CD4-positive, alpha-beta T cell treated with Interferon gamma for 1 hour (primary cell): ENCODE data around the gene KLF15.

Experiments
- DNase-seq: peaks from one replicate; pipeline ENCODE4 v3.0.0-alpha.2; 2020

The KLF15 gene

GRCh38 chr3:126319701-126320295 is 37.4 kb downstream of the KLF15 start:
- no peak for DNase-seq

DNA sequence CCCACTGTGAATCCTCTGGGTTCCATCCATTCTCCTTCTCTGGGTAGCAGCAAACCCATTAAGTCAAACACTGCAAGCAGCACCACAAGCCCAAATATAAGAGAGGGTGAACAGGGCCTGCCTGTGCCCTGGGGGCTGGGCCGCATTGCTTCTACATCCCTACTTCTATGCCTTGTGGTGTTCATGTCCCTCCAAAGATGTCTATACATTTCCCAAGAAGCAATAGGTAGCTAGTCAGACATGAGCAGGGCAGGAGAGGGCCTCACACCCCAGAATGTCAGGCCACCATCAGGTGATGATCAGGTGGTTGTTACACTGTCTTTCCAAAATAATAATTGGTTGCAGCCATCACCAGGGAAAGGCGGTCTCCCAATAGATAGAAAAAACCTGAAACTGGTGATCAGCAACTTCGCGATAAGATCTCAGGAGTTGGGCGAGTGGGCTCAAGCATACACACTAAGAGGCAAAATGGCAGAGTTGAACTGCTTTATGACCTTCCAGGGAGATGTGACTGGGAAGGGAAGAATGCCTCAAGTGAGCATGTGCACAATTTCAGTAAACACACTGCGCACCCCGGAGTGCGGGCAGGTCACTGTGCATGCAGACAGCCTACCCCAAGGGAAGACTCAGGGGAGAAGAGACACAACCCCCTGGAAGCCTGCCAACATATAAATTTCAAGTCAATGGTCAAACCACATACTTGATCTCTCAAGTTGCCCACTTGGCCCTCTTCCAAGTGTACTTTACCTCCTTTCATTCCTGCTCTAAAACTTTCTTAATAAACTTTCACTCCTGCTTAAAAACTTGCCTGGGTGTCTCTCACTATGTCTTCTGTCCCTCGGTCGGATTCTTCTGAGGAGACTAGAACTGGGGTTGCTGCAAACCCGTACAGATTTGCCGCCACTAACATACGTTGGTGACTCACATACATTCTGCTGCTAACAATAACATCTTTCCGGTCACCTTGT is 39.9 kb downstream of the KLF15 start:
- DNase-seq, result no peak

DNA sequence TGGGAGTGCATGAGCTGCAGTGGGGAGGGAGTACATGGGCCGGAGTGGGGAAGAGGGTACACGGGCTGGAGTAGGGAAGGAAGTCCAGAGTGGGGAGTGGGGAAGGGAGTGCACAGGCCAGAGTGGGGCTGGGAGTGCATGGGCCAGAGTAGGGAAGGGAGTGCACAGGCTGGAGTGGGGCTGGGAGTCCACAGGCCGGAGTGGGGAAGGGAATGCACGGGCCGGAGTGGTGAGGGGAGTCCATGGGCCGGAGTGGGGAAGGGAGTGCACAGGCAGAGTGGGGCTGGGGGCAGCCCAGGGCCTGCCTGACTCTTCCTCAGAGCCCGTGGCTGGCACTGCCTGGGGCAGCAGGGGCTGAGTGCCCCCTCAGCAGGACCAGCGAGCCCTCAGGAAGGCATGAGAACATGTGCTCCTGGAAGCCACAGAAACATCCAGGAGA is 40.7 kb downstream of the KLF15 start:
- no peak for DNase-seq

GRCh38 chr3:126316031-126316461 is 41.2 kb downstream of the KLF15 start:
- DNase-seq, result no peak

DNA sequence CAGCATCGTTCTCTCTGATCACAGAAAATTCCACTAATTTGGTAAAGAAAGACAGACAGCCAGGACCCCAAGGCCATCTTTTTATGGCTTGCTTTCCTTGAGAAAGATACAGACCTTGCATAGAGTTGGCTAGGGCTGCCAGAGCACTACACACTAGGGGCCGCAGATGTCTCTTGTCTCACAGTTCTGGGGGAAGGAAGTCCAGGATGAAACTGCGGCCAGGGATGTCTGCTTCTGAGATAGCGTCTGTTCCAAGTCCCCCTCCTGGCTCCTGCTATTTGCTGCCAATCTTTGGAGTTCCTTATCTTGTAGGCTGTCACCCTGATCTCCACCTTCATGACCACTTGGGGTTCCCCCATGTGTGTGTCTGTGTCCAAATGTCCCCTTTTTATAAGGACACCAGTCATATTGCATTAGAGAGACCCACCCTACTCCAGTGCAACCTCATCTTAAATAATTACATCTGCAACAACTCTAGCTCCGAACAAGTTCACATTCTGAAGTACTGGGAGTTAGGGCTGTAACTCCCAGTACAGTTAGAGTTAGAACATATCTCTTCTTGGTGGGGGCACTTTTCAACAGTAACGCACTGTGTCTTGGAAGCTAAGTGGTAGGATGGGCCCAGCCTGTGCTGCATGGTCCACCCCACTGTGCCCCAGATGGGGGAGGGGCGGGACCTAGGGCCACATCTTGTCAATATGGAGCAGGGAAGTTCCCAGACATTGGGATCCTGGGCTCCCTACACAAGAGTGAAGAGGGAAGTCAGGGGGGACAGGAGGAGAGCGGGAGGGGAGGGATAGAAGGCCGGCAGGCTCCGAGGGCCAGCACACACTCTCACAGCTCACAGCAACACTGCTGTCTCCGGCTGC is 42.2 kb downstream of the KLF15 start:
- no peak for DNase-seq

- DNase-seq, result no peak
These were observed 42.9 kb downstream of the KLF15 start for GRCh38 chr3:126314305-126314789.

DNA sequence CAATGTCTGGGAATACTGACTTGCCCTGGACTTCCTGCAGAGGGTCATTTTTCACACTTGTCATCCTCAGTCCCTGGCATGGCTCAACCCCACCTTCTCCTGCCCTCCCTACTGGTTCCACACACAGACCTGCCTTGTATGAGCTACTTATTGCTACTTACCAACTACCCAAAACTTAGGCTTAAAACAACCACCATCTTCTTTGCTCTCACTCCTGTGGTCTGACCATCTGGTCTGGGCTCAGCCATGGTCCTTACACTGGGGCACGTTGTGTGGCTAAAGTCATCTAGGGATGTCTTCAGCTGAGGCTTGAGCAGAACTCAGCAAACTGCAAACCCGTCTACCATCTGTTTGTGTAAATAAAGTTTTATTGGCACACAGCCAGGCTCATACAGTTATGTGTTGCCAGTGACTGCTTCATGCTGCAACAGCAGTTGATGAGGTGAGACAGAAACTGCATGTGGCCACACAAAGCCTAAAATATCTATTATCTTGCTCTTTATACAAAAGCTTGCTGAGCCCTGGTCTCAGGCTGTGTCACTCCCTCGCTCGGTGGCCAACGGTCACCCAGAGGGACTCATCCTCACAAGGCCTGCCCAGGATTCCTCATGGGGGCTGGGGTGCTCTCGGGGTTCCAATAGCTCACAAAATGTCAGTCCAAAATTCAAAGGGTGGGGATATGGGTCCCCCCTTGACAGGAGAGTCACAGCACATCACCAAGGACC is 43.5 kb downstream of the KLF15 start:
- no peak for DNase-seq

DNA sequence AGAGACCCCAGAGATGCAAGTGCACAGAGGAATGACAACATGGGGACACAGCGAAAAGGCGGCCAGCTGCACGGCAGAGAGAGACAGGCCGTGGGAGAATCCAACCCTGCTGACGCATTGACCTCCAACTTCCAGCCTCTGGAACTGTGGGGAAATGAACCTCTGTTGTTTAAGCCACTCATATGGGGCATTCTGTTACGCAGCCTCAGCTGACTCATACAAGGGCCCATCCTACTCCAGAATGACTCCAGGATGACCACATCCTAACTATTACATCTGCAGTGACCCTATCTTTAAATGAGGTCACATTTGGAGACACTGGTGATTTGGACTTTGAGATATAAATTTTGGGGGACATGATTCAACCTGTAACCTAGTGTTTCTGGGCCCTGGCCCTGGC is 44.0 kb downstream of the KLF15 start:
- no peak for DNase-seq

DNA sequence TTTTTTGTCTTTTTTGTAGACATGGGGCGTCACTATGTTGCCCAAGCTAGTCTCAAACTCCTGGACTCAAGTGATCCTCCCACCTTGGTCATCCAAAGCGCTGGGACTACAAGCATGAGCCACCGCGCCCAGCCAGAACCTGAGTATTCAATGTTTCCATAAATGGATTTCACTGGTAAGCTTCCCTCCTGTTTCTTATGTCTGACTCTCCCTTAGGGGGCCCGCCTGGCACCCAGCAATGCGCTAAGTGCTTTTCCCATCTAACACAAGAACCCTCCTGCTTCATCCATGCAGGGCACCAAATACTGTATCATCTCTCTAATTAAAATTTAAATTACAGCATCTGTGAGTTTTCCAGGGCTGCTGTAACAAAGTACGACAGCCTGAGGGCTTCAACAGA is 44.9 kb downstream of the KLF15 start:
- DNase-seq, result no peak

- no peak for DNase-seq
These were observed 45.8 kb downstream of the KLF15 start for GRCh38 chr3:126311338-126311978.

DNA sequence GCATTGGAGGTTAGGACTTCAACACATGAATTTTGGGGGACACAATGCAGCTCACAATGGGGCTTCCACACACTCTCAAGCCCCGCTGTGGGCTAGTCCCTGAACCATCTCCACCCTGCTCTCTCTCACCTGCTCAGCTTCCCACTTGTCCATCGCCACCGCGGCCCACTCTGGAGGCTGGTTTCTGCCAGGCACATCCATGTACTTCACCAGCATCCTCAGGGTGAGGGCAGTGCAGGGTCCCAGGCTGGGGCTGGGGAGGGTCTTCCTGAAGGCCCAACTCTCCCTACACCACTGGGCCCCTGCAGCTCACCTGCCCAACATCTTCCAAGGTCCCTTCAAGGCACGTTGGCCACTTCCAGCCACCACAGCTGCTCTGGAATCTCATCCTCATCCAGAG is 46.4 kb downstream of the KLF15 start:
- DNase-seq, result no peak

DNA sequence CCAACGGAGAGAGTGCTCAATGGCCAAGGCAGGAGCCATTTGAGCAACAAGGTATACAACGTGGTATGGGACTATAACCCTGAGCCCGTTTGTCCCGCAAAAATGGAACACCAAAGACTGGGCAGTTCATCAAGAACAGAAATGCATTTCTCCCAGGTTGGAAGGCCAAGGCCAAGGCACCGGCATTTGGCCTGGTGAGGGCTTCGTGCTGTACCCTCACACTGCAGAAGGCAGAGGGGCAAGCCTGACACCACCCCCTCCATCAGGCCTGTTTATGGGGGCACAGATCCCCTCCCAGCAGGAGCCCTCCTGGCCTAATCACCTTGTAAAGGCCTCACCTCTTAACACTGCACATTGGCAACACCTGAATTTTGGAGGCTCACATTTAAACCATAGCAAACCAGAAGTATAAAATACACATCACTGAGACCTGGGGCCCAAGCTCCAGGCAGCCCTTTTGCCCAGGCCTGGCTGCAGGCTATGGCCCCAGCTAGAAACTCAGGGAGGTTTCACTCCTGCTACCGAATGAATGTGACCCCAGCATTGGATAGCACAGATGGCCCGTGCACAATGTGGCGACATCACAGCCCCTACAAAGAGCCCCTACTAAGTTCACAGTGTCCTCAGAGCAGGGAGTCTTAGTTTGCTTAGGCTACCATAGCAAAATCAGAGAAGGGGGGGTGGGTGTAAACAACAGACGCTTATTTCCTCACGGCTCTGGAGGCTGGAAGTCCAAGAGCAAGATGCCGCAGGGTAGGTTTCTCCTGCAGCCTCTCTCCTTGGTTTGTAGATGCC is 47.1 kb downstream of the KLF15 start:
- no peak for DNase-seq

DNA sequence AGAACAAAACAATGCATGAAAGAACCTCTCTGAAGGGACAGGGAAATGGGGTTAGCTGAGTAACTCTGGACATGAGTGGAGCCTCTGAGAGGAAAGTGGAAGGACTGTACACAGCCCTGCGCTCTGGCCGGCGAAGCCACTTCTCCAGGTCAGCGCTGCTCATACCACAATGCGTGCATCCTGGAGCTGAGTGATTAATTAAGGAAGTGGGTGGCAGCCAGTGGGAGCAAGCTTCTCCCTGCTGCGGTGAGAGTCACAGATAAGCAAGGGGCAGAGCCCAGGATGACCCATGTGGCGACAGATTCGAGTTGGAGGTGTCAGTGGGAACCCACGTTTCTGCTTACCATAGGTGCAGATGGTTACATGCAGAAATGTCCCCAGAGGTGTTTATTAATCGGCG is 48.0 kb downstream of the KLF15 start:
- no peak for DNase-seq

DNA sequence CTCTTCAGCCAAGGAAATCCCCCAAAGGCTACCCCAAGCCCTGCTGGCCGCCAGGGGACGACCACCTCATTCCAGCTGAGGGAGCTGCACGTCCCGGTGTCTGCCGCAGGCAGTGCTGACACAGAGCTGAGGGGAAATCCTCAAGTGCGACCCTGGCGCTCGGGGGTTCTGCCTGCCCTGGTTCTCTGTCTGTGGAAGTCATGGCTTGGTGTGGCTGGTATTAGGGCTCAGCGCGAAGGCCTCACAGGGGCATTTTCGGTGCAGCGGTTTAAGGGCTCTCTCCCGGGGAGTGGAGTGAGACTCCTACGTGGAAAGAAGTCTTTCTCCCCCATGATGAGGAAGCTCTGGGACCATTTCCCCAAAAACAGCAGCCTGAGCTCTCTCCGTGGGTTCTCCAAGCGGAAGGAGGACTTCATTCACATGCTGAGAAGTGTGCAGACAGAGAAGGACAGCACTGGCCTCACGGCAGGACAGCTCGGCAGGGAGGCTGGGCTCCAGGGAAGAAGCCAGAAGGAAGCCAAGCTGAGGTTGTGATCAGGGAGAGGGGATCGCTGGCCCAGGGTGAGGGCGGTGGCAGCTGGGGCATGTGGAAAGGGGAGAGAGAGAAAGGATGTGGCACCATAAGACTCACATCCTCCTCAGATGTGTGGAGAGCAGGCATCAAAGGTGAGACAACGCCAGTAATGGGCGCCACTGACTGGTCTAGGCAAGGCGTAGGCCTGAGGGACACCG is 48.6 kb downstream of the KLF15 start:
- DNase-seq, result no peak

DNA sequence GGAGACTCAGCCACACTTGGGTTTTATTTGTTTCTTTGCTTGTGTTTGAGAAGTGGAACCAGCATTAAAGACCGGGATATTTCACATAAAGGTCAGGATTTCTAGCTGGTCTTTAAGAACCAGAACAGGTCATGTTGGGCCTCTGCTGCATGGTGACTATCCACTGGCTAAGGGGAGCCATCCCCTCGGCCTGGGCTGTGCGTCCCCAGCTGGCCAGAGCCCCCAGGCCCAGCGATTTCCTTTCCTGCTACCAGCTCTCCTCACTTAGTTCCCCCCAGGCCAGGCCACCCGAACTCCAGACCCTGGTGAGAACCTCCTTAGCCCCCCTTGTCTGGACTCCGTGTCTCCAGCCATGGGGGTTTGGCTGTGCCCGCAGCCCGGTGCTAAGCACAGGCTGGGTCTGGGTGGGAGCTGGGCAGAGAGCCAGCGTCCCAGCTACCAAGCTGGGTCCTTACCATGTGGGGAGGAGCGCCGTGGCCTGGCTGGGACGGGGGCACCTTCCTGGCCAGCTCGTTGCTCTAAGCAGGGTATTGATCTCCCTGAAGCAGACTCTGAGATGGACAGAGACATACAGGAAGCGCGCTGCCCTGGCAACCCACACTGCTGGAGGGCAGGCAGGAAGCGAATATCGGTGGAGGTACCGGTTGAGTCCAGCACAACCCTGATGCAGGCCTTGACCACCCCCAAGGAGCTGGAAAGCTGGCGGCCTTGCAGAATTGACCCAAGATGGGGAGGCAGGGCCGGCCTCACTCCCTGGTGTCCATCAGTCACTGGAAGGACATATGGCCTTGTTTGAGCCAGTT is 49.4 kb downstream of the KLF15 start:
- DNase-seq, result no peak

- DNase-seq, result no peak
These were observed 50.2 kb downstream of the KLF15 start for GRCh38 chr3:126306888-126307482.

DNA sequence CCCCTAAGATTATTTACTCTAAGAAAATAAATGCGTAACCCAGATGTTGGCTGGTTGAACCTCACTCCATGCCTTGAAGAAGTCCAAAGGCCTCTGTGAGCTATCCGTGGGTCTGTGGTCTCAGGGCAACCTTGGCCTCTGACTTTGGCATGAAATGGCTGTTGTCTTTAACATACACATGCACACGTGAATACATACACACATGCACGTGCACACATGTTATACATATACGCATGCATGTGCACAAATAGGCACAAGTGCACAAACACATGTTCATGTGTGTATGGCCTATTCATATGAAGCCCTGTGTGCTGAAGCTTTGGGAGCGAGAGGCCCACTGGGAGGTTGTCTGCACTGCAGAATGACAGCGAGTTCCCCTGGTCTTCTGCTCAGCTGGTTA is 50.8 kb downstream of the KLF15 start:
- no peak for DNase-seq

GRCh38 chr3:126305427-126305826 is 51.8 kb downstream of the KLF15 start:
- no peak for DNase-seq

DNA sequence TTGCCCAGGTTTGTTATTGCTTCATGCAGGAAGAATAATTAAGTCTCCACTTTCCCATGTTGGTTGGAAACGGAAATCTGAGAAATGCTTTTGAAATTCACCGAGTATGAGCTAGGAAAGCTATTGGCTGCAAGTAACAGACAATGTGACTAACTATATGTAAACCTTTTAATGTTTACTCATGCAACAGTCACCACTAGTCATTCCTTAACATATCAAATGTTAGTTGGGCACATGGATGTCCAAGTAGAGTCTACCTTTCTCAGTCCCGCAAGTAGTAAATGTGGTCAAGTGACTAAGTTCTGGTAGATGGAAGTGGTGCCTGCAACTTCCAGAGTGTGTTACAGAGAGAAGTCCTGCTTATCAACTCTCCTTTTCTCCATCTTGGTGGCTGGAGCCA is 52.5 kb downstream of the KLF15 start:
- DNase-seq, result no peak
